NCI-H1694 treated with DMSO at 0.1 percent for 48 hours (cell line): ENCODE results near the gene COL21A1.

ENCODE experiments used
- DNase-seq: peaks from one replicate; lab custom pipeline; 2025; lab: John Stamatoyannopoulos, UW

The COL21A1 gene

GRCh38 chr6:56245903-56246351, 1.5 kb downstream of the COL21A1 start:
- DNase-seq, result no peak

- DNase-seq, result no peak
These were observed 2.7 kb downstream of the COL21A1 start for GRCh38 chr6:56244528-56245253.

GRCh38 chr6:56244089-56244488, 3.3 kb downstream of the COL21A1 start:
- DNase-seq, result no peak

GRCh38 chr6:56243518-56244070, 3.8 kb downstream of the COL21A1 start:
- DNase-seq, result no peak

- DNase-seq, result no peak
These were observed 5.0 kb downstream of the COL21A1 start for GRCh38 chr6:56242346-56242745.

GRCh38 chr6:56241124-56241802, 6.1 kb downstream of the COL21A1 start:
- no peak for DNase-seq

GRCh38 chr6:56238352-56238751, 9.0 kb downstream of the COL21A1 start:
- DNase-seq, result no peak

GRCh38 chr6:56235245-56235644, 12.1 kb downstream of the COL21A1 start:
- DNase-seq, result no peak

GRCh38 chr6:56232436-56232835, 14.9 kb downstream of the COL21A1 start:
- DNase-seq, result no peak

GRCh38 chr6:56231827-56232226, 15.6 kb downstream of the COL21A1 start:
- DNase-seq, result no peak

- no peak for DNase-seq
These were observed 16.3 kb downstream of the COL21A1 start for GRCh38 chr6:56230976-56231566.

GRCh38 chr6:56227071-56227879, 20.1 kb downstream of the COL21A1 start:
- DNase-seq, result no peak

- no peak for DNase-seq
These were observed 23.4 kb downstream of the COL21A1 start for GRCh38 chr6:56223995-56224394.

GRCh38 chr6:56222499-56222898, 24.9 kb downstream of the COL21A1 start:
- no peak for DNase-seq

GRCh38 chr6:56220078-56220477, 27.3 kb downstream of the COL21A1 start:
- DNase-seq, result no peak

GRCh38 chr6:56214703-56215101, 32.7 kb downstream of the COL21A1 start:
- DNase-seq, result no peak

GRCh38 chr6:56214041-56214702, 33.2 kb downstream of the COL21A1 start:
- no peak for DNase-seq

- no peak for DNase-seq
These were observed 35.7 kb downstream of the COL21A1 start for GRCh38 chr6:56211724-56212123.

- no peak for DNase-seq
These were observed 43.2 kb downstream of the COL21A1 start for GRCh38 chr6:56204134-56204533.

- DNase-seq, result no peak
These were observed 47.4 kb downstream of the COL21A1 start for GRCh38 chr6:56199956-56200355.

- DNase-seq, result no peak
These were observed 53.5 kb downstream of the COL21A1 start for GRCh38 chr6:56193846-56194245.
